Stomach (tissue), 9 donors: ENCODE results near the gene DIS3L2. TPM values are rescaled to one million over a fixed set of nuclear protein-coding genes. Genes with fewer than 3 reads are reported as not detected.

Source experiments
- DNase-seq, 2 donors: peaks; one replicate each; pipeline versions ENCODE4 v3.0.0 to v3.0.0-alpha.2; 2013 to 2019
- H3K27ac ChIP-seq, 5 donors: fragments of 200-600 bp in 4 of 5; sonication (generic) in 4 of 5; one replicate each; pipeline ENCODE4 v1.5.1; 2013 to 2019; ENCODE audit warnings: mild to moderate bottlenecking in 1 of 5, moderate library complexity in 1 of 5
- H3K27me3 ChIP-seq, 3 donors: fragments of 200-600 bp; sonication (generic); one replicate each; pipeline ENCODE4 v1.5.1; 2017 to 2019; ENCODE audit warnings: mixed run types in 1 of 3
- H3K36me3 ChIP-seq, 4 donors: fragments of 200-600 bp; sonication (generic); 1 replicate in 3 of 4; 2 replicates in 1 of 4; pipeline ENCODE4 v1.5.1; 2016 to 2019
- H3K4me1 ChIP-seq, 4 donors: fragments of 200-600 bp; sonication (generic); one replicate each; pipeline ENCODE4 v1.5.1; 2016 to 2019
- H3K4me3 ChIP-seq, 4 donors: fragments of 200-600 bp; sonication (generic) in 3 of 4; one replicate each; pipeline ENCODE4 v1.5.1; 2016 to 2019; ENCODE audit warnings: mild to moderate bottlenecking in 1 of 4
- H3K9me3 ChIP-seq, 4 donors: fragments of 200-600 bp; sonication (generic); one replicate each; pipeline ENCODE4 v1.5.1; 2016 to 2019
- EP300 ChIP-seq: sonication (generic); formaldehyde crosslinking; IDR thresholded peaks from one replicate; pipeline ENCODE4 v1.6.1; 2017; ENCODE audit warnings: antibody characterized with exemption
- POLR2A ChIP-seq, 4 donors: fragments of 450-650 bp; IDR thresholded peaks; one replicate each; pipeline ENCODE4 v1.6.1; 2016; ENCODE audit warnings: antibody characterized with exemption in 4 of 4, control low read depth in 2 of 4, mild to moderate bottlenecking in 1 of 4, moderate library complexity in 1 of 4
- POLR2AphosphoS5 ChIP-seq, 3 donors: sonication (generic); formaldehyde crosslinking; IDR thresholded peaks; one replicate each; pipeline ENCODE4 v1.6.1; 2016; ENCODE audit warnings: antibody characterized with exemption in 3 of 3
- WGBS, 5 donors: extraction: QIAGEN DNeasy Blood & Tissue Kit in 3 of 5; methylation state at CpG; one replicate each; pipeline versions ENCODE4 v1.1.5 to v1.1.7; 2013 to 2018; 5-methylcytosine and 5-hydroxymethylcytosine counted together
- intact Hi-C: fragments of 100-400 bp; cut with DNase I; formaldehyde crosslinking; loops from one replicate; pipeline ENCODE4 v1.15.1; 2023; ENCODE audit warnings: low total_unique reads
- polyA plus RNA-seq, 3 donors: library from polyadenylated mRNA; stranded (reverse); fragments of 200-250 nt; gene quantifications; one replicate each; pipeline ENCODE4 v1.2.3, GENCODE V29; 2013
- total RNA-seq, 5 donors: library from RNA; depleted of rRNA; stranded (reverse); fragments of >200 nt; gene quantifications; one replicate each; pipeline versions ENCODE4 v1.1.0 to v1.2.3, GENCODE V29; 2014 to 2016
- TF ChIP-seq, protein P1 (sequence below), 7 experiments: fragments of 450-650 bp in 4 of 7; fragments of 200-600 bp in 3 of 7; sonication (generic) in 3 of 7; IDR thresholded peaks; one replicate each; pipeline ENCODE4 v1.5.1; 2016 to 2019; ENCODE audit warnings: antibody characterized with exemption in 7 of 7, control low read depth in 2 of 7, mild to moderate bottlenecking in 1 of 7
- donor health status: healthy with polysubstance abuse.
- donor health status: Bipolar disorder and iron deficiency.
- donor health status: healthy.

The DIS3L2 gene
- total and polyA plus RNA-seq, 8 donors: 10.4 to 124 (median 26.8) TPM

DNA sequence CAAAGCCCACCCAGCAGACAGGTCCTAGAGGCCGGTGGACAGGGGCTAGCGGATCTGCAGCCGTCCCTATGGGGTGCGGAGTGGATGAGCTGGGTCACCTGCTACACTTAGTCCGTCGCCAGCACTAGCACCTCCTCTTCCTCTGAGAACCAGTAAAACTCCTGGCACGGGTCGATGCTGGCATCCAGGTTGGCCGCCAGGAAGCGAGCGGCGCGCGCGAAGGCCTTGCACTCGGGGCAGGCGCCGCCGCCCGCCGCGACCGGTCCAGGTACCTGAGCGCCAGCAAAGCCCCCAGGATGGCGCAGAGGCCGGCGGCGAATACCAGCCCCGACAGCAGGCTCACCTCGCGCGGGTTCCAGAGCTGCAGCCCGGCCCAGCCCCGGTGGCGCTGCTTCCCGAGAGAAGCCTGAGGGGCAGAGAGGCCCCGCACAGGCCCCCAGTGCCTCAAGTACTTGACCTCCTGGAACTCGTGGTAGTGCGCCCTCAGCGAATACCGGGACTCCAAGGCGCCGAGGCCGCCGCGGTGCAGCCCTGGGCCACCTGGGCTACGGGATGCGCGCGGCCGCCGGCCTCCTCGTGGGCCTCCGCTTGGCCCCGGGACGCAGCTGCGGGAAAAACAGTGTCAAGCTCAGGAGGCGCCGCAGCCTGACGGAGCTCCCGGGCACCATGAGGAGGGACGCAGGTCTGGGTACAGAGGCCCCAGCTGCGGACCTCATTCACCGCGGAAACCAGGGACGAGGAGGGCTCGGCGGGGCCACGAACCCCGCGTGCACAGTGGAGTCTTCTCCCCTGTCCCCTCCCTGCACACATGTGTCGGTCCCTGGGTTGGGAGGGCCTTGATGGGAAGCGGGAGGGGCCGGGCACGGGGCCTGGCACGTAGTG lies 389.5 kb downstream of the DIS3L2 start:
- TF ChIP-seq POLR2AphosphoS5 (IDR thresholded peaks at IDR 0.05) (no peak), EP300 (no peak), POLR2A (IDR thresholded peaks at IDR 0.05) (no peak)
- TF ChIP-seq, protein P1, sequence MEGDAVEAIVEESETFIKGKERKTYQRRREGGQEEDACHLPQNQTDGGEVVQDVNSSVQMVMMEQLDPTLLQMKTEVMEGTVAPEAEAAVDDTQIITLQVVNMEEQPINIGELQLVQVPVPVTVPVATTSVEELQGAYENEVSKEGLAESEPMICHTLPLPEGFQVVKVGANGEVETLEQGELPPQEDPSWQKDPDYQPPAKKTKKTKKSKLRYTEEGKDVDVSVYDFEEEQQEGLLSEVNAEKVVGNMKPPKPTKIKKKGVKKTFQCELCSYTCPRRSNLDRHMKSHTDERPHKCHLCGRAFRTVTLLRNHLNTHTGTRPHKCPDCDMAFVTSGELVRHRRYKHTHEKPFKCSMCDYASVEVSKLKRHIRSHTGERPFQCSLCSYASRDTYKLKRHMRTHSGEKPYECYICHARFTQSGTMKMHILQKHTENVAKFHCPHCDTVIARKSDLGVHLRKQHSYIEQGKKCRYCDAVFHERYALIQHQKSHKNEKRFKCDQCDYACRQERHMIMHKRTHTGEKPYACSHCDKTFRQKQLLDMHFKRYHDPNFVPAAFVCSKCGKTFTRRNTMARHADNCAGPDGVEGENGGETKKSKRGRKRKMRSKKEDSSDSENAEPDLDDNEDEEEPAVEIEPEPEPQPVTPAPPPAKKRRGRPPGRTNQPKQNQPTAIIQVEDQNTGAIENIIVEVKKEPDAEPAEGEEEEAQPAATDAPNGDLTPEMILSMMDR (IDR thresholded peaks at IDR 0.05): no peak
- Histone ChIP-seq H3K27ac (no peak overlapping the region), H3K27me3 (peaks cover 25 to 71% (median 52%) of the 10 kb centered on the region in 3 donors), H3K4me1 (peaks cover 8 to 24% (median 18%) of the 10 kb centered on the region in 4 donors), H3K36me3 (no peaks in the 10 kb centered on the region), H3K4me3 (peak overlapping the region in 1 of 4 donors; percentile 13), H3K9me3 (peaks cover 0 to 8% (median 0%) of the 10 kb centered on the region in 4 donors)
- no peak for DNase-seq
- intact Hi-C loops: no loop called here
- WGBS, 5 donors: 9 to 16% (median 13%) methylated on average over 16 to 76 of the region's 76 CpGs

DNA sequence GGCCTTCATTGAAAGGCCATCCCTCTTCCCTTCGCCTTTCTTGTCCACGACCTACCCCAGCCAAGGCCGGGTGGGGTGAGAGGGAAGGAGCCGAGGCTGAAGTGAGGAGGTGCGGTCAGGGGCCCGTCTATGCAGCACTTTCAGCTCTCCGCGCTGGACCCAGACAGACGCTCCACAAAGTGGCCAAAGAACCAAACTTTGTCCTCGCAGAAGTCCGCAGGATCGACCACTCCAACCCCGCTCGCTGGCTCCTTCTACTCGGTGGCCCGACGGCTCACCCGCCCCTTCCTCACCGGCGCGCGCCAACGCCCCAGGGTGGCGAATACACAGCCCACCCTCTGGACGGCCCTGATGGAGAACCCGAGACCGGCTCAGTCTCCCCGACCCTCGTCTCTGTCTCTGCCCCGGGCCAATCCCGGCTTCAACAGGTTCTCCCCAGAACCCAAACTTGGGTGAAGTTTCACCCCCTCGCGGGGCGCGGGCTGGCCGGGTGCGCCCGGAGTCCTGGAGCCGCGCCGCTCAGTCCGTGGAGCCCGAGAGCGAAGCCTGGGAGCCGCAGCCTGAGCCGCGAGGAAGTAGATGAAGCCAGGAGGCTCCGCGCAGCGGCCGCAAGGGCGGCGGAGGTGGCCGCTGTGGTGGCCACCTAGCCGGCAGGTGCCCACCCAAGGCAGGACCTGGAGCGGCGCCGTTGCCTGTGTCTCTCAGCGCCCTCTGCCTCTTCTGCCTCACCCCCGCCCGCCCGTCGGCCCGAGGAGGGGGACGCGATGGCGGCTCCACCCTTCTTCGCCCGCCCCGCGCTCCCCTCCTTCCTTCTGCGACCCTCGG lies 390.4 kb downstream of the DIS3L2 start:
- no peak for TF ChIP-seq EP300
- no peak for TF ChIP-seq POLR2AphosphoS5 (IDR thresholded peaks at IDR 0.05)
- TF ChIP-seq, protein P1 (IDR thresholded peaks at IDR 0.05): no peak
- no peak for TF ChIP-seq POLR2A (IDR thresholded peaks at IDR 0.05)
- 11 to 31% (median 21%) methylated on average over 47 to 73 of the region's 73 CpGs for WGBS, 5 donors
- peaks cover 0 to 7% (median 0%) of the 10 kb centered on the region in 4 donors for H3K9me3 ChIP-seq
- H3K27ac ChIP-seq: no peak overlapping the region
- no peak for DNase-seq
- H3K4me3 ChIP-seq: peak overlapping the region in 1 of 4 donors; percentile 13
- H3K36me3 ChIP-seq: no peaks in the 10 kb centered on the region
- peaks cover 25 to 71% (median 52%) of the 10 kb centered on the region in 3 donors for H3K27me3 ChIP-seq
- peaks cover 8 to 24% (median 18%) of the 10 kb centered on the region in 4 donors for H3K4me1 ChIP-seq
- intact Hi-C loops: no loop called here

DNA sequence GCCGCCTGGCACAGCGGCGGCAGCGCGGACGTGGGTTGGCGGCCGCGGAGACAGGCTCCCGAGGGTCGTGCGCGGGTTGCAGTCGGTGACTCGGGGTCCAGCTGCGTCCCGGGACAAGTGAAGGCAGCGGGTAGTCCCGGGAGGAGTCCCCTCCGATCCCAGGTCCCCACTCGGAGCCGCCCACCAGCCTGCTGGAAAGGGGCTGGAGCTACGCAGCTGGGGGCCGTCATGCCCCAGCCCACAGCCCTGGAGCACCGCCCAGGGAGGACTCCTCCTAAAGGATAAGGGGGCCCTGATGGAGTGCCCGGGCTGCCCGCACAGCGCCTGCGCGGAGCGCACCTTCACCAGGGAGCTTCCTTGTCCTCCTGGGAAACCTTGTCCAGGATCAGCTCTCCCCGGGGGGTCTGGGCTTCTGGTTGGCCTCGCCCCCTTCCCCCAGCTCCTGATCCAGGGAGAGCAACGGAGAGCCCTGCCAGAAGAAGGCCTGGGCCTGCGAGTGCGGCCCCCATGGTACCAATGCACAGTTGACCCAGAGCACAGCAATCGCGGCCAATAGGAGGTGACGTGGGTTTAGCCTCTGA lies 391.1 kb downstream of the DIS3L2 start:
- H3K4me3 ChIP-seq: no peak overlapping the region
- no peaks in the 10 kb centered on the region for H3K36me3 ChIP-seq
- WGBS, 5 donors: 44 to 78% (median 50%) methylated on average over 15 to 39 of the region's 39 CpGs
- TF ChIP-seq POLR2A (IDR thresholded peaks at IDR 0.05): no peak
- no peak for TF ChIP-seq EP300
- TF ChIP-seq POLR2AphosphoS5 (IDR thresholded peaks at IDR 0.05): no peak
- TF ChIP-seq, protein P1 (IDR thresholded peaks at IDR 0.05): no peak
- DNase-seq: no peak
- no peaks in the 10 kb centered on the region for H3K9me3 ChIP-seq
- peaks cover 25 to 71% (median 52%) of the 10 kb centered on the region in 3 donors for H3K27me3 ChIP-seq
- H3K4me1 ChIP-seq: peaks cover 8 to 24% (median 18%) of the 10 kb centered on the region in 4 donors
- intact Hi-C loops: no loop called here
- no peak overlapping the region for H3K27ac ChIP-seq

DNA sequence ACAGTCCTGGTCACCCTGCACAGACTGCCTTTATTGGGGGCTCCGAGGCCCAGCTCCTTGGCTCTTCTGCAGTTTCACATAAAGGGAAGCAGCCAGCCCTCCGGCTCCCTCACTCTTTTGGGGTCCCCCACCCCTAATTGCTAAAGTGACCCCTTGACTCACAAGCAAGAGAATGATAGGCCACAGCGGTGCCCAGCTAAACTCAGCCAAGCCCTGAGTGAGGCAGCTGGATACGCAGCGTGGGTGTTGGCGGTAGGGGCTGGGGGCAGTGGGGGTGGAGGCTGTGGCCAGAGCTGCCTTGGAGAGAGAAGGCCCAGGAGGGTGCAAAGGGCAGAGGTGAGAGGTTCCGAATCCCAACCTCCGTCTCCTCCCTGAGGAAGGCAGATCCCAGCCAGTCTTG lies 391.6 kb downstream of the DIS3L2 start:
- Histone ChIP-seq H3K9me3 (no peaks in the 10 kb centered on the region), H3K4me3 (no peak overlapping the region), H3K36me3 (no peaks in the 10 kb centered on the region), H3K4me1 (peaks cover 8 to 24% (median 18%) of the 10 kb centered on the region in 4 donors), H3K27me3 (peaks cover 25 to 71% (median 52%) of the 10 kb centered on the region in 3 donors), H3K27ac (no peak overlapping the region)
- intact Hi-C loops: no loop called here
- TF ChIP-seq, protein P1 (IDR thresholded peaks at IDR 0.05): no peak
- no peak for TF ChIP-seq EP300
- no peak for TF ChIP-seq POLR2AphosphoS5 (IDR thresholded peaks at IDR 0.05)
- TF ChIP-seq POLR2A (IDR thresholded peaks at IDR 0.05): no peak
- DNase-seq: no peak
- WGBS, 5 donors: 81 to 87% (median 85%) methylated on average over 6 to 8 of the region's 8 CpGs
